Keratinocyte (primary cell): ENCODE measurements around the gene RGS3.

ENCODE experiments used
- EZH2 ChIP-seq: IDR thresholded peaks from one replicate; pipeline ENCODE4 v1.6.1; 2012; ENCODE audit warnings: inconsistent platforms, mild to moderate bottlenecking, low read length, moderate library complexity
- TF ChIP-seq, protein P1 (sequence below), 3 experiments: IDR thresholded peaks in 1 of 3; conservative IDR thresholded peaks in 1 of 3; optimal IDR thresholded peaks in 1 of 3; 2 replicates in 2 of 3; 3 replicates in 1 of 3; pipeline versions ENCODE3 to v1.5.1; 2011; ENCODE audit warnings: low read length in 3 of 3, mild to moderate bottlenecking in 3 of 3, moderate library complexity in 2 of 3, control low read depth in 1 of 3, inconsistent platforms in 1 of 3; ENCODE audit not compliant: insufficient read depth in 2 of 3; ENCODE audit errors: extremely low read depth in 1 of 3

- TF ChIP-seq, protein P1, sequence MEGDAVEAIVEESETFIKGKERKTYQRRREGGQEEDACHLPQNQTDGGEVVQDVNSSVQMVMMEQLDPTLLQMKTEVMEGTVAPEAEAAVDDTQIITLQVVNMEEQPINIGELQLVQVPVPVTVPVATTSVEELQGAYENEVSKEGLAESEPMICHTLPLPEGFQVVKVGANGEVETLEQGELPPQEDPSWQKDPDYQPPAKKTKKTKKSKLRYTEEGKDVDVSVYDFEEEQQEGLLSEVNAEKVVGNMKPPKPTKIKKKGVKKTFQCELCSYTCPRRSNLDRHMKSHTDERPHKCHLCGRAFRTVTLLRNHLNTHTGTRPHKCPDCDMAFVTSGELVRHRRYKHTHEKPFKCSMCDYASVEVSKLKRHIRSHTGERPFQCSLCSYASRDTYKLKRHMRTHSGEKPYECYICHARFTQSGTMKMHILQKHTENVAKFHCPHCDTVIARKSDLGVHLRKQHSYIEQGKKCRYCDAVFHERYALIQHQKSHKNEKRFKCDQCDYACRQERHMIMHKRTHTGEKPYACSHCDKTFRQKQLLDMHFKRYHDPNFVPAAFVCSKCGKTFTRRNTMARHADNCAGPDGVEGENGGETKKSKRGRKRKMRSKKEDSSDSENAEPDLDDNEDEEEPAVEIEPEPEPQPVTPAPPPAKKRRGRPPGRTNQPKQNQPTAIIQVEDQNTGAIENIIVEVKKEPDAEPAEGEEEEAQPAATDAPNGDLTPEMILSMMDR (optimal IDR thresholded peaks at IDR 0.05 in 1 of 3, IDR thresholded peaks at IDR 0.05 in 1 of 3, conservative IDR thresholded peaks at IDR 0.05 in 1 of 3; ENCODE audit: extremely low read depth in 1 of 3, insufficient read depth in 2 of 3, low read length in 3 of 3) = no peak
- no peak for TF ChIP-seq EZH2
These were observed 134.9 kb downstream of the RGS3 start for GRCh38 chr9:113598451-113598850.
